ENCODE data around the gene CDKAL1.

- no peak for TF ChIP-seq POLR2AphosphoS5 (IDR thresholded peaks at IDR 0.05; ENCODE audit: low read depth, low read length)
- no peak for TF ChIP-seq TAF1 (IDR thresholded peaks at IDR 0.05; ENCODE audit: borderline replicate concordance, insufficient read depth, low read length)
- TF ChIP-seq REST (IDR thresholded peaks at IDR 0.05; ENCODE audit: insufficient read depth in 1 of 2, low read depth in 2 of 2, low read length in 2 of 2): no peak
Measured at GRCh38 chr6:20673458-20673857, 139.2 kb downstream of the CDKAL1 start.
